ENCODE data around the gene UBALD2. TPM values are rescaled to one million over a fixed set of nuclear protein-coding genes. Genes with fewer than 3 reads are reported as not detected.

The UBALD2 gene
- 37.4 TPM for total RNA-seq (2013)
- polyA plus RNA-seq (10 to 100 TPM in 1 of 3 donors, 1 to 10 TPM in 2; 1.4 to 88.6 (median 2.2) TPM), polyA minus RNA-seq (26.5 and 44.2 TPM in 2 replicates), total RNA-seq (12.3 to 66.8 (median 32.4) reads per million in 11 experiments)

DNA sequence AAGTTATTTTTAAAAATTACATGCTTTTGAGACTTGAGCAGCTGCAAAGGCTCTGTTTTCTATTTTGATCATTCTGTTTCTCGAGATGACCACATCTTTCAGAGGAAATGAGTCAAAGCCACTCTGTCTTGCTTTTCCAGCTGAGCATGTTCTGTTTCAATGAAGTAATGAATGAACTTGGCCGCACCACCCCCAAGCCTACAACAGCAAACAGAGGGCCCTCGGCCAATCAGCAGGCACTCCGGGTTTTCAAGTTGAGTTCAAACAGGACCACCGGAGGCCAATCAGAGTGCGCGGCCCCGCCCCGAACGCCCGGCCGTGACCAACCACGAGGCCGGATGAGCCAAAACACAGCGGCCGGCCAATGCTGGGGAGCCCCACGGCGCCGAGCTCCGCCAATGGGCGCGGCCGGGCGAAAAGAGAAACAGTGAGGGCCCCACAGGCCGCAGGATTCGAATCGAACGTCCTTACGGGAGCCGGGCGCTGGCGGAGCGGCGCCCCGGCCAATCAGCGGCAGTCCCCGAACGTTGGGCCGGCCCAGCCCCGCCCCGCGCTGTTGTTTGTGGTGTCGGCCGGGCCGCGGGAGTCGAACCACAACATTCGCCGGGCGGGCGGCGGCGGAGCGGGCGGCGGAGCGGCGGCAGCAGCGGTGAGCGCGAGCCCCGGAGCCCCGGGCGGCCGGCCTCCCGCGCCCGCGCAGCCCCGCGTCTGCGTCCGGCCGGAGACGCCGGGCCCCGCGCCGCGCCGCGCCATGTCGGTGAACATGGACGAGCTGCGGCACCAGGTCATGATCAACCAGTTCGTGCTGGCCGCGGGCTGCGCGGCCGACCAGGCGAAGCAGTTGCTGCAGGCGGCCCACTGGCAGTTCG lies at the start of gene UBALD2:
Gene UBALD2 (plus strand): TSS at position 594 of the 869 bp plus-strand sequence. CDS start 158 bp downstream, at position 752.
- Mint-ChIP-seq H3K27me3 (ENCODE audit: low read depth in 3 of 3) (peaks cover 0 to 8% (median 0%) of the 10 kb centered on the region in 3 donors), H3K4me3 (peak within 1 kb of the TSS; percentile 92 to 96), H3K27ac (peak within 1 kb of the TSS; percentile 95 to 98 (median 96)), H3K4me1 (peaks cover 76% of the 10 kb centered on the region), H3K36me3 (peaks cover 18 to 20% of the 10 kb centered on the region in 2 donors), H3K9me3 (no peaks in the 10 kb centered on the region)
- WGBS (ENCODE audit: insufficient coverage) = under 1% methylated on average over 94 of the region's 94 CpGs
- Histone ChIP-seq H3K4me2 (replicated peaks; ENCODE audit: extremely low read depth, low read length, poor library complexity, severe bottlenecking) (peak within 1 kb of the TSS; percentile 86), H3K9ac (ENCODE audit: insufficient read depth, low read length, poor library complexity, severe bottlenecking) (peak within 1 kb of the TSS; percentile 92), H3K4me3 (replicated peaks in 1 of 3; ENCODE audit: low read depth in 2 of 3, low read length in 3 of 3) (peak within 1 kb of the TSS; percentile 56 to 97 (median 77)), H3K27me3 (ENCODE audit: control insufficient read depth in 2 of 2, insufficient read depth in 2 of 2, low read length in 2 of 2) (no peaks in the 10 kb centered on the region), H4K20me1 (ENCODE audit: insufficient read depth, low read length) (peaks cover 23% of the 10 kb centered on the region), H3K27ac (ENCODE audit: low read depth in 1 of 2, low read length in 2 of 2) (peak within 1 kb of the TSS; percentile 84 to 87), H3K79me2 (ENCODE audit: insufficient read depth, low read length) (peaks cover 42% of the 10 kb centered on the region), H3K9me3 (replicated peaks in 1 of 2; ENCODE audit: control insufficient read depth in 1 of 2, insufficient read depth in 1 of 2, low read length in 2 of 2) (no peaks in the 10 kb centered on the region), H3K36me3 (replicated peaks in 1 of 2; ENCODE audit: control insufficient read depth in 1 of 2, insufficient read depth in 2 of 2, low read length in 2 of 2) (peaks cover 9 to 12% of the 10 kb centered on the region in 2 donors), H2AFZ (ENCODE audit: insufficient read depth, low read depth, low read length, poor library complexity, severe bottlenecking) (no peak within 1 kb of the TSS), H3K4me1 (ENCODE audit: control insufficient read depth in 1 of 2, insufficient read depth in 2 of 2, low read length in 2 of 2) (peaks cover 77 to 81% of the 10 kb centered on the region in 2 donors)
- peak; percentile 98 to 100 (median 99) for DNase-seq
- intact Hi-C loops (cut with micrococcal nuclease) = loop anchor here in 1 of 2 donors (1.0 to 10.0 kb wide), 6 partner anchors 13 to 490 kb away; partner anchors contain the start of genes EXOC7, MFSD11 and SRSF2
- TF ChIP-seq, protein P1, sequence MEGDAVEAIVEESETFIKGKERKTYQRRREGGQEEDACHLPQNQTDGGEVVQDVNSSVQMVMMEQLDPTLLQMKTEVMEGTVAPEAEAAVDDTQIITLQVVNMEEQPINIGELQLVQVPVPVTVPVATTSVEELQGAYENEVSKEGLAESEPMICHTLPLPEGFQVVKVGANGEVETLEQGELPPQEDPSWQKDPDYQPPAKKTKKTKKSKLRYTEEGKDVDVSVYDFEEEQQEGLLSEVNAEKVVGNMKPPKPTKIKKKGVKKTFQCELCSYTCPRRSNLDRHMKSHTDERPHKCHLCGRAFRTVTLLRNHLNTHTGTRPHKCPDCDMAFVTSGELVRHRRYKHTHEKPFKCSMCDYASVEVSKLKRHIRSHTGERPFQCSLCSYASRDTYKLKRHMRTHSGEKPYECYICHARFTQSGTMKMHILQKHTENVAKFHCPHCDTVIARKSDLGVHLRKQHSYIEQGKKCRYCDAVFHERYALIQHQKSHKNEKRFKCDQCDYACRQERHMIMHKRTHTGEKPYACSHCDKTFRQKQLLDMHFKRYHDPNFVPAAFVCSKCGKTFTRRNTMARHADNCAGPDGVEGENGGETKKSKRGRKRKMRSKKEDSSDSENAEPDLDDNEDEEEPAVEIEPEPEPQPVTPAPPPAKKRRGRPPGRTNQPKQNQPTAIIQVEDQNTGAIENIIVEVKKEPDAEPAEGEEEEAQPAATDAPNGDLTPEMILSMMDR (IDR thresholded peaks at IDR 0.05) = no peak

DNA sequence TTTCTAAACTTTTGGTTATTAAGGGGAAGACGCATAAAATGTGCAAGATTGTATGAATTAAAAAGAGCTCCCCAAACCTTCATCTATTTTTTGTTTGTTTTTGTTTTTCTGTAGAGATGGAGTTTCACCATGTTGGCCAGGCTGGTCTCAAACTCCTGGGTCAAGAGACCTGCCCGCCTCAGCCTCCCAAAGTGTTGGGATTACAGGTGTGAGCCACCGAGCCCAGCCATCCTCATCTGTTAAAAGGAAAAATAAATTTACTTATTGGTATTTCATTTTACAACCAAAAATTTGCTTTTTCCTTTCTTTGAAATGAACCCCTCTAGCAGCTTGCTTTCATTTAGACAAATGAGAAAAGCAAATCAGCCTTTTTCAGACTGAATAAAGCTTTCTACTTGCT lies 48.1 kb upstream of the UBALD2 start:
- H4K20me1 ChIP-seq (ENCODE audit: insufficient read depth, low read length) = no peaks in the 10 kb centered on the region
- no peaks in the 10 kb centered on the region for H3K79me2 ChIP-seq (ENCODE audit: insufficient read depth, low read length)
- H3K4me2 ChIP-seq (replicated peaks; ENCODE audit: extremely low read depth, low read length, poor library complexity, severe bottlenecking) = no peak overlapping the region
- H3K4me3 ChIP-seq (replicated peaks in 1 of 3; ENCODE audit: low read depth in 2 of 3, low read length in 3 of 3) = no peak overlapping the region
- H3K9ac ChIP-seq (ENCODE audit: insufficient read depth, low read length, poor library complexity, severe bottlenecking) = no peak overlapping the region
- no peak overlapping the region for H3K27ac ChIP-seq (ENCODE audit: low read depth in 1 of 2, low read length in 2 of 2)
- DNase-seq = no peak
- TF ChIP-seq, protein P1 (IDR thresholded peaks at IDR 0.05) = no peak
- Mint-ChIP-seq H3K4me3 (no peak overlapping the region), H3K27ac (no peak overlapping the region), H3K4me1 (no peaks in the 10 kb centered on the region), H3K36me3 (no peaks in the 10 kb centered on the region), H3K27me3 (ENCODE audit: low read depth in 3 of 3) (peaks cover 5 to 23% (median 15%) of the 10 kb centered on the region in 3 donors), H3K9me3 (peaks cover 0 to 4% (median 0%) of the 10 kb centered on the region in 7 donors)
- no CpG with 5 or more reads among the region's 3 CpGs for WGBS (ENCODE audit: insufficient coverage)
- H3K27me3 ChIP-seq (ENCODE audit: control insufficient read depth in 2 of 2, insufficient read depth in 2 of 2, low read length in 2 of 2) = peaks cover 0 to 2% of the 10 kb centered on the region in 2 donors
- H3K9me3 ChIP-seq (replicated peaks in 1 of 2; ENCODE audit: control insufficient read depth in 1 of 2, insufficient read depth in 1 of 2, low read length in 2 of 2) = no peaks in the 10 kb centered on the region
- no peaks in the 10 kb centered on the region for H3K36me3 ChIP-seq (replicated peaks in 1 of 2; ENCODE audit: control insufficient read depth in 1 of 2, insufficient read depth in 2 of 2, low read length in 2 of 2)
- H2AFZ ChIP-seq (ENCODE audit: insufficient read depth, low read depth, low read length, poor library complexity, severe bottlenecking) = no peak overlapping the region
- H3K4me1 ChIP-seq (ENCODE audit: control insufficient read depth in 1 of 2, insufficient read depth in 2 of 2, low read length in 2 of 2) = no peaks in the 10 kb centered on the region
- intact Hi-C loops (cut with micrococcal nuclease) = no loop called here

All from CD14-positive monocyte (primary cell).